Natural killer cell (primary cell): ENCODE measurements around the gene EGFR. TPM values are rescaled to one million over a fixed set of nuclear protein-coding genes. Genes with fewer than 3 reads are reported as not detected.

ENCODE experiments used
- ATAC-seq, 3 donors: fragments of 150-1000 bp in 2 of 3; fragments of 200-7000 bp in 1 of 3; cut with Tn5 transposase; 1 replicate in 1 of 3; 2 replicates in 2 of 3; pipeline ENCODE4 v1.10.0; 2021; ENCODE audit warnings: mild to moderate bottlenecking in 2 of 3, moderate library complexity in 2 of 3
- DNase-seq, 2 donors: peaks; one replicate each; pipeline versions ENCODE4 v3.0.0 to v3.0.0-alpha.2; 2013 to 2021; ENCODE audit warnings: mixed read lengths in 1 of 2
- H3K27ac ChIP-seq: one replicate; pipeline ENCODE4 v1.5.1; 2013; ENCODE audit warnings: mild to moderate bottlenecking, low read length
- H3K27me3 ChIP-seq: one replicate; pipeline ENCODE4 v1.6.1; 2013; ENCODE audit warnings: low read length; ENCODE audit not compliant: control insufficient read depth, insufficient read depth
- H3K36me3 ChIP-seq: one replicate; pipeline ENCODE4 v1.6.1; 2013; ENCODE audit warnings: low read length; ENCODE audit not compliant: control insufficient read depth, insufficient read depth
- H3K4me1 ChIP-seq: one replicate; pipeline ENCODE4 v1.6.1; 2013; ENCODE audit warnings: low read length; ENCODE audit not compliant: control insufficient read depth, insufficient read depth
- H3K4me3 ChIP-seq: one replicate; pipeline ENCODE4 v1.5.1; 2013; ENCODE audit warnings: low read length
- H3K9me3 ChIP-seq: one replicate; pipeline ENCODE4 v1.6.1; 2013; ENCODE audit warnings: low read length; ENCODE audit not compliant: control insufficient read depth, insufficient read depth
- H3K27ac Mint-ChIP-seq, 2 donors: one replicate each; pipeline ENCODE4 v1.8.0; 2022; ENCODE audit warnings: mild to moderate bottlenecking in 2 of 2, mixed read lengths in 2 of 2, moderate library complexity in 1 of 2
- H3K27me3 Mint-ChIP-seq, 2 donors: one replicate each; pipeline ENCODE4 v1.8.0; 2022; ENCODE audit warnings: low read depth in 2 of 2, mixed read lengths in 2 of 2
- H3K36me3 Mint-ChIP-seq: one replicate; pipeline ENCODE4 v1.8.0; 2022; ENCODE audit warnings: mixed read lengths
- H3K4me1 Mint-ChIP-seq, 2 donors: one replicate each; pipeline ENCODE4 v1.8.0; 2022; ENCODE audit warnings: mixed read lengths in 2 of 2
- H3K4me3 Mint-ChIP-seq: one replicate; pipeline ENCODE4 v1.8.0; 2022; ENCODE audit warnings: mild to moderate bottlenecking, moderate library complexity, mixed read lengths
- H3K9me3 Mint-ChIP-seq, 2 donors: one replicate each; pipeline ENCODE4 v1.8.0; 2022; ENCODE audit warnings: mixed read lengths in 2 of 2
- WGBS: methylation state at CpG from one replicate; pipeline ENCODE4 v1.1.7; 2013; ENCODE audit warnings: missing lambda C conversion rate; ENCODE audit not compliant: insufficient coverage; 5-methylcytosine and 5-hydroxymethylcytosine counted together
- intact Hi-C: fragments of 100-400 bp; cut with micrococcal nuclease; formaldehyde crosslinking; loops from one replicate; pipeline ENCODE4 v1.14.2; 2022
- total RNA-seq, 4 donors: library from RNA; stranded (reverse); fragments of 120-200 nt in 1 of 4; gene quantifications; one replicate each; pipeline versions ENCODE4 v1.2.3 to v1.2.4, GENCODE V29; 2013 to 2022
- TF ChIP-seq, protein P1 (sequence below): fragments of 200-600 bp; IDR thresholded peaks from one replicate; pipeline ENCODE4 v1.8.0; 2022; ENCODE audit warnings: antibody characterized with exemption

EGFR gene
- total RNA-seq, 3 donors from 2014 or later (not counting 1 experiment from before 2014, with no cell fraction given), result not detected

DNA sequence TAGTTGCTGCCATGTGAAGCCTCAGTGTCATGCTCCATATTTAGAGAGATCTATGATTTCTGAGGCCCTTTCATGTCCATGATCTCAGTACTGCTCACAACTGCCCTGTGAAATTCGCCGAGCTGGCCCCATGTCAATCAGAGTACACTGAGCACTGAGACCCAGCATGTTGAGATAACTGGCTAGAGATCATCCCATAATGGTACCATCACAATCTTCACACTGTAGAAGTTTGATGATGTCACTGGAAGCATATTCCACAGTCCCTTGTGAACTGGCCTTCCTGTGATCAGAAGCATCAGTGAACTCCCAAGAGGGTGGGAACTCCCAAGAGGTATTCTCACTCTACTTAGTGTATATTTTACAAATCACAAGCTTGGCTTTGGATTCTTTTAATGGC, 116.0 kb downstream of the EGFR start:
- Mint-ChIP-seq H3K27ac (no peak overlapping the region), H3K4me1 (no peaks in the 10 kb centered on the region), H3K9me3 (no peaks in the 10 kb centered on the region), H3K4me3 (no peak overlapping the region), H3K36me3 (no peaks in the 10 kb centered on the region), H3K27me3 (no peaks in the 10 kb centered on the region)
- Histone ChIP-seq H3K36me3 (no peaks in the 10 kb centered on the region), H3K9me3 (peaks cover 3% of the 10 kb centered on the region), H3K4me1 (no peaks in the 10 kb centered on the region), H3K4me3 (no peak overlapping the region), H3K27ac (no peak overlapping the region), H3K27me3 (no peaks in the 10 kb centered on the region)
- ATAC-seq (no peak), DNase-seq (no peak)
- WGBS, result 96% methylated on average over 2 of the region's 2 CpGs
- TF ChIP-seq, protein P1, sequence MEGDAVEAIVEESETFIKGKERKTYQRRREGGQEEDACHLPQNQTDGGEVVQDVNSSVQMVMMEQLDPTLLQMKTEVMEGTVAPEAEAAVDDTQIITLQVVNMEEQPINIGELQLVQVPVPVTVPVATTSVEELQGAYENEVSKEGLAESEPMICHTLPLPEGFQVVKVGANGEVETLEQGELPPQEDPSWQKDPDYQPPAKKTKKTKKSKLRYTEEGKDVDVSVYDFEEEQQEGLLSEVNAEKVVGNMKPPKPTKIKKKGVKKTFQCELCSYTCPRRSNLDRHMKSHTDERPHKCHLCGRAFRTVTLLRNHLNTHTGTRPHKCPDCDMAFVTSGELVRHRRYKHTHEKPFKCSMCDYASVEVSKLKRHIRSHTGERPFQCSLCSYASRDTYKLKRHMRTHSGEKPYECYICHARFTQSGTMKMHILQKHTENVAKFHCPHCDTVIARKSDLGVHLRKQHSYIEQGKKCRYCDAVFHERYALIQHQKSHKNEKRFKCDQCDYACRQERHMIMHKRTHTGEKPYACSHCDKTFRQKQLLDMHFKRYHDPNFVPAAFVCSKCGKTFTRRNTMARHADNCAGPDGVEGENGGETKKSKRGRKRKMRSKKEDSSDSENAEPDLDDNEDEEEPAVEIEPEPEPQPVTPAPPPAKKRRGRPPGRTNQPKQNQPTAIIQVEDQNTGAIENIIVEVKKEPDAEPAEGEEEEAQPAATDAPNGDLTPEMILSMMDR, result no peak
- intact Hi-C loops, result no loop called here

DNA sequence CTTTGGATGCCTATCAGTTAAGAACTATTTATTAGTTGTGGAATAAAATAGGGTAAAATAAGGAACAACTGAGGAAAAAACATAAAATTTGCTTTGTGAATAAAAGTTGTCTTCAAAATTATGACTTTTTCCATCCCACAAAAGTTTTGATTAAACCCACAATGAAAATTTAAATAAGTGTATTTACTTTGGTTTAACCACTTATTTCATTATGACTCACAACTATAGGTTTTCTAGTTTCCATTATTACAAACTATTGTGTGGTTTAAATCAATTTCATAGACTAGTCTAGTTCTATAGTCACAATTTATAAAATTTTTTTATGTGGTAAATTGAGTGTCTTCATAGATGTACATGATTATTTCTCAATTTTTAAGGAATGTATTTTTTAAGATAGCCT, 116.6 kb downstream of the EGFR start:
- ATAC-seq (no peak), DNase-seq (no peak)
- Histone ChIP-seq H3K4me1 (no peaks in the 10 kb centered on the region), H3K27me3 (no peaks in the 10 kb centered on the region), H3K36me3 (no peaks in the 10 kb centered on the region), H3K27ac (no peak overlapping the region), H3K9me3 (peaks cover 3% of the 10 kb centered on the region), H3K4me3 (no peak overlapping the region)
- TF ChIP-seq, protein P1, result no peak
- H3K36me3 Mint-ChIP-seq, result no peaks in the 10 kb centered on the region
- H3K9me3 Mint-ChIP-seq, result no peaks in the 10 kb centered on the region
- intact Hi-C loops, result no loop called here
- no peaks in the 10 kb centered on the region for H3K4me1 Mint-ChIP-seq
- no peak overlapping the region for H3K4me3 Mint-ChIP-seq
- no peak overlapping the region for H3K27ac Mint-ChIP-seq
- H3K27me3 Mint-ChIP-seq, result no peaks in the 10 kb centered on the region

DNA sequence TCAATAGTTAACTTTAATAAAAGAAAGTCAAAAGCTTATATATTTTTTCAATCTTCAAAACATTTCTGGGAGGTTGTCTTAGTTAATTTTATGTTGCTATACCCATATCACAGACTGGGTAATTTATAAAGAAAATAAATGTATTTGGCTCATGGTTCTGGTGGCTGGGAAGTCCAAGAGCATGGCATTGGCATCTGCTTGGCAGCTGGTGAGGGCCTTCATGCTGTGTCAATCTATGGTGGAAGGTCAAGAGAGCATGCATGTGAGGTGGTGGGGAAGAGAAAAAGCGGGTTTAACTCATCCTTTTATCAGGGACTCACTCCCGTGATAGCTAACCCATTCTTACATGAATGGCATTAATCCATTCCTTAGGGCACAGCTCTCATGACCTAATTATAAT, 119.8 kb downstream of the EGFR start:
- no peak overlapping the region for H3K4me3 ChIP-seq
- ATAC-seq (no peak), DNase-seq (no peak)
- no peak overlapping the region for H3K27ac Mint-ChIP-seq
- no peaks in the 10 kb centered on the region for H3K9me3 Mint-ChIP-seq
- no peaks in the 10 kb centered on the region for H3K4me1 ChIP-seq
- H3K27me3 ChIP-seq, result no peaks in the 10 kb centered on the region
- intact Hi-C loops, result no loop called here
- TF ChIP-seq, protein P1, result no peak
- H3K27me3 Mint-ChIP-seq, result peaks cover 4 to 6% of the 10 kb centered on the region in 2 donors
- no peak overlapping the region for H3K4me3 Mint-ChIP-seq
- no peaks in the 10 kb centered on the region for H3K36me3 Mint-ChIP-seq
- peaks cover 3% of the 10 kb centered on the region for H3K9me3 ChIP-seq
- no peak overlapping the region for H3K27ac ChIP-seq
- H3K4me1 Mint-ChIP-seq, result no peaks in the 10 kb centered on the region
- no peaks in the 10 kb centered on the region for H3K36me3 ChIP-seq
- WGBS, result 77% methylated on average over 1 of the region's 2 CpGs

DNA sequence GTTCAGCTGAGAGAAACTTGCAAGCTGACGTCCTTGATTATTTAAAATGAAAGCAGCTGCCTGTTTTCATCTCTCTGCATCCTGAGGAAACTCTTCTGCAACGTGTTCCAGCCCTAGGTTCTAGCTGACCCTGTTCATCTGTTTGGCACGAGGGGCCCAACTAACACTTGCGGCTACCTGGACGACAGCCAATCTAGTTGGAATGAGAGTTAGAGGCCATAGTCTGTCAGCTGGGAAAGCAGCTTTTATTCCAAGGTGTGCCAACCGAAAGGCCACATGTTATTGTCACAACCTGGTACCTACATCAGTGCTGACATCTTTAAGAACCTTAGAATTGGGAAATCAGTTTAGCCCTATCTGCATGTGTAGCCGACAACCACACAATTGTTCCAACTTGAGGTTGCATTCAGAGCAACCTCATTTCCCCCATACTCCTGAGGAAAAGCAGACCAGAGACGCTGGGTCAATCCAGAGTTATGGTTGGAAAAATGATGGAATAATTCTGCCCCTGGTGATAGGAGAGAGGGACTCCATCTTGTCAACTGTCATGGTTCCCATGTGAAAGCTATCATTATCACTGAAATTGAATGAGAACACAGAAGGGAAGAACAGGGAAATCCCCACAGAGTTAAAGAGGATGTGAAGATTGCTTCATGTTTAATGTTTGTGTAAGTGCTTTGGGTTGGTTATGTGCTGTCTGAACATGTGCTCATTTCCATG, 121.6 kb downstream of the EGFR start:
- Mint-ChIP-seq H3K9me3 (no peaks in the 10 kb centered on the region), H3K27ac (no peak overlapping the region), H3K27me3 (peaks cover 8 to 11% of the 10 kb centered on the region in 2 donors), H3K4me3 (no peak overlapping the region), H3K4me1 (peaks cover 0 to 3% of the 10 kb centered on the region in 2 donors), H3K36me3 (no peaks in the 10 kb centered on the region)
- DNase-seq (no peak), ATAC-seq (no peak)
- 69% methylated on average over 8 of the region's 8 CpGs for WGBS
- Histone ChIP-seq H3K27ac (no peak overlapping the region), H3K27me3 (no peaks in the 10 kb centered on the region), H3K9me3 (peaks cover 3% of the 10 kb centered on the region), H3K4me1 (no peaks in the 10 kb centered on the region), H3K4me3 (no peak overlapping the region), H3K36me3 (no peaks in the 10 kb centered on the region)
- TF ChIP-seq, protein P1, result no peak
- intact Hi-C loops, result no loop called here
